Measurements from ENCODE around the gene PJVK. TPM values are rescaled to one million over a fixed set of nuclear protein-coding genes. Genes with fewer than 3 reads are reported as not detected.

PJVK gene
- total RNA-seq, 1 experiment from 2014 or later = 7.4 TPM

- Mint-ChIP-seq H3K27me3 (ENCODE audit: insufficient read depth, unreplicated experiment) (no peaks in the 10 kb centered on the region), H3K4me3 (ENCODE audit: unreplicated experiment) (no peak overlapping the region), H3K4me1 (ENCODE audit: insufficient read depth, unreplicated experiment) (peaks cover 4% of the 10 kb centered on the region), H3K27ac (ENCODE audit: low read depth, unreplicated experiment) (no peak overlapping the region), H3K36me3 (ENCODE audit: insufficient read depth, unreplicated experiment) (no peaks in the 10 kb centered on the region), H3K9me3 (ENCODE audit: unreplicated experiment) (no peaks in the 10 kb centered on the region)
- intact Hi-C loops (cut with micrococcal nuclease) = no loop called here
- DNase-seq (ENCODE audit: unreplicated experiment) = no peak
- TF ChIP-seq, protein P1, sequence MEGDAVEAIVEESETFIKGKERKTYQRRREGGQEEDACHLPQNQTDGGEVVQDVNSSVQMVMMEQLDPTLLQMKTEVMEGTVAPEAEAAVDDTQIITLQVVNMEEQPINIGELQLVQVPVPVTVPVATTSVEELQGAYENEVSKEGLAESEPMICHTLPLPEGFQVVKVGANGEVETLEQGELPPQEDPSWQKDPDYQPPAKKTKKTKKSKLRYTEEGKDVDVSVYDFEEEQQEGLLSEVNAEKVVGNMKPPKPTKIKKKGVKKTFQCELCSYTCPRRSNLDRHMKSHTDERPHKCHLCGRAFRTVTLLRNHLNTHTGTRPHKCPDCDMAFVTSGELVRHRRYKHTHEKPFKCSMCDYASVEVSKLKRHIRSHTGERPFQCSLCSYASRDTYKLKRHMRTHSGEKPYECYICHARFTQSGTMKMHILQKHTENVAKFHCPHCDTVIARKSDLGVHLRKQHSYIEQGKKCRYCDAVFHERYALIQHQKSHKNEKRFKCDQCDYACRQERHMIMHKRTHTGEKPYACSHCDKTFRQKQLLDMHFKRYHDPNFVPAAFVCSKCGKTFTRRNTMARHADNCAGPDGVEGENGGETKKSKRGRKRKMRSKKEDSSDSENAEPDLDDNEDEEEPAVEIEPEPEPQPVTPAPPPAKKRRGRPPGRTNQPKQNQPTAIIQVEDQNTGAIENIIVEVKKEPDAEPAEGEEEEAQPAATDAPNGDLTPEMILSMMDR (IDR thresholded peaks at IDR 0.05; ENCODE audit: unreplicated experiment) = no peak
- ChIA-PET POLR2A (interaction anchor here (0.8 to 4.4 kb wide), 2 partner anchors 24 to 153 kb away, joined by 7 to 27 read pairs; partner anchors contain the start of genes PJVK and PRKRA), CTCF (interaction anchor here (0.6 to 1.2 kb wide), 4 partner anchors 15 to 364 kb away, joined by 3 to 4 read pairs (median 4); no protein-coding TSS in a partner anchor)
- BruUV-seq (replicated peaks) = no TSS peak
Observed at GRCh38 chr2:178474560-178474959, 23.4 kb downstream of the PJVK start.

GRCh38 chr2:178476477-178476876, 25.3 kb downstream of the PJVK start:
- Mint-ChIP-seq H3K4me3 (ENCODE audit: unreplicated experiment) (no peak overlapping the region), H3K27me3 (ENCODE audit: insufficient read depth, unreplicated experiment) (no peaks in the 10 kb centered on the region), H3K9me3 (ENCODE audit: unreplicated experiment) (no peaks in the 10 kb centered on the region), H3K36me3 (ENCODE audit: insufficient read depth, unreplicated experiment) (peaks cover 8% of the 10 kb centered on the region), H3K4me1 (ENCODE audit: insufficient read depth, unreplicated experiment) (peaks cover 7% of the 10 kb centered on the region), H3K27ac (ENCODE audit: low read depth, unreplicated experiment) (no peak overlapping the region)
- TF ChIP-seq, protein P1 (IDR thresholded peaks at IDR 0.05; ENCODE audit: unreplicated experiment) = no peak
- CTCF ChIA-PET = no interaction called here
- POLR2A ChIA-PET = interaction anchor here (4.4 kb wide), 1 partner anchor 26 kb away, joined by 27 read pairs; the partner anchor contains the start of genes PJVK and PRKRA
- no TSS peak for BruUV-seq (replicated peaks)
- intact Hi-C loops (cut with micrococcal nuclease) = no loop called here
- no peak for DNase-seq (ENCODE audit: unreplicated experiment)

GRCh38 chr2:178477443-178478129, 26.4 kb downstream of the PJVK start:
- Mint-ChIP-seq H3K9me3 (ENCODE audit: unreplicated experiment) (no peaks in the 10 kb centered on the region), H3K27ac (ENCODE audit: low read depth, unreplicated experiment) (peak overlapping the region; percentile 99), H3K4me1 (ENCODE audit: insufficient read depth, unreplicated experiment) (peaks cover 16% of the 10 kb centered on the region), H3K27me3 (ENCODE audit: insufficient read depth, unreplicated experiment) (no peaks in the 10 kb centered on the region), H3K36me3 (ENCODE audit: insufficient read depth, unreplicated experiment) (peaks cover 9% of the 10 kb centered on the region), H3K4me3 (ENCODE audit: unreplicated experiment) (peak overlapping the region; percentile 96)
- ChIA-PET CTCF (interaction anchor here (1.0 kb wide), 1 partner anchor 46 kb away, joined by 4 read pairs; no protein-coding TSS in a partner anchor), POLR2A (interaction anchor here (0.7 to 4.4 kb wide), 2 partner anchors 27 to 58 kb away, joined by 4 to 27 read pairs; partner anchors contain the start of genes PJVK and PRKRA)
- intact Hi-C loops (cut with micrococcal nuclease) = no loop called here
- DNase-seq (ENCODE audit: unreplicated experiment) = no peak
- TF ChIP-seq, protein P1 (IDR thresholded peaks at IDR 0.05; ENCODE audit: unreplicated experiment) = no peak
- no TSS peak for BruUV-seq (replicated peaks)

DNA sequence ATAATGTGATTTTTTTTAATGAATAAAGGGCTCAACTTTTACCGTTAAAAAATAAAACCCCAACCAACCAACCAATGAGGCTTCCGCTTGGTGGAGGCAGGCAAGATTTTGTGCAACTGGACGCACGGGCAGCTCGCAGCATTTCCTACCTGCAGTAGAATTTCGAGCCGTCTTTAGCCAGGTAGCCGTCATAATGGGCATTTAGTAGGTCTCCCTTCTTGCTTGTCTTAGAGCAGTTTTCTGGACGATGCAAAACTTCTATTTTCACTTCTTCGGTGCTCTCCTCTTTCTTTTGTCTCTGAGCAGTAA, 26.9 kb downstream of the PJVK start:
- Mint-ChIP-seq H3K9me3 (ENCODE audit: unreplicated experiment) (no peaks in the 10 kb centered on the region), H3K4me1 (ENCODE audit: insufficient read depth, unreplicated experiment) (peaks cover 19% of the 10 kb centered on the region), H3K27me3 (ENCODE audit: insufficient read depth, unreplicated experiment) (no peaks in the 10 kb centered on the region), H3K4me3 (ENCODE audit: unreplicated experiment) (peak overlapping the region; percentile 96), H3K36me3 (ENCODE audit: insufficient read depth, unreplicated experiment) (peaks cover 9% of the 10 kb centered on the region), H3K27ac (ENCODE audit: low read depth, unreplicated experiment) (peak overlapping the region; percentile 99)
- no peak for DNase-seq (ENCODE audit: unreplicated experiment)
- BruUV-seq (replicated peaks) = TSS peak; percentile 65
- ChIA-PET POLR2A (interaction anchor here (0.7 to 4.4 kb wide), 2 partner anchors 27 to 58 kb away, joined by 4 to 27 read pairs; partner anchors contain the start of genes PJVK and PRKRA), CTCF (interaction anchor here (1.0 kb wide), 1 partner anchor 46 kb away, joined by 4 read pairs; no protein-coding TSS in a partner anchor)
- intact Hi-C loops (cut with micrococcal nuclease) = no loop called here
- TF ChIP-seq, protein P1 (IDR thresholded peaks at IDR 0.05; ENCODE audit: unreplicated experiment) = no peak

Measured in MCF 10A (cell line).